PC-3 (cell line): Measurements from ENCODE around the gene CNTN2.

Source experiments
- CTCF ChIP-seq: fragments of 300-600 bp; sonication (generic); conservative IDR thresholded peaks from 2 replicates; pipeline ENCODE4 v1.5.1; 2017; ENCODE audit warnings: antibody characterized with exemption, low read depth, mild to moderate bottlenecking, low read length
- EZH2 ChIP-seq: fragments of 300-600 bp; sonication (generic); IDR thresholded peaks from one replicate; pipeline ENCODE4 v1.6.1; 2017; ENCODE audit warnings: antibody characterized with exemption, mild to moderate bottlenecking, low read length; ENCODE audit not compliant: unreplicated experiment
- EZH2phosphoT487 ChIP-seq: fragments of 300-600 bp; sonication (generic); IDR thresholded peaks from 2 replicates; pipeline ENCODE4 v1.6.1; 2018; ENCODE audit warnings: mild to moderate bottlenecking, antibody characterized with exemption, low read length, borderline replicate concordance

- TF ChIP-seq CTCF, result peak; percentile 98
- TF ChIP-seq EZH2, result no peak
- TF ChIP-seq EZH2phosphoT487, result no peak
Measured at GRCh38 chr1:205121660-205122488, 78.9 kb downstream of the CNTN2 start, which contains the start of gene RBBP5.
